Sigmoid colon (tissue), 7 donors: ENCODE data around the gene FOXJ1. TPM values are rescaled to one million over a fixed set of nuclear protein-coding genes. Genes with fewer than 3 reads are reported as not detected.

Source experiments
- DNase-seq: peaks from one replicate; pipeline ENCODE4 v3.0.0-alpha.2; 2019
- H3K27ac ChIP-seq, 4 donors: fragments of 200-600 bp; sonication (generic); one replicate each; pipeline ENCODE4 v1.5.1; 2016 to 2019; ENCODE audit warnings: mild to moderate bottlenecking in 1 of 4
- H3K27me3 ChIP-seq, 3 donors: fragments of 200-600 bp; sonication (generic); one replicate each; pipeline ENCODE4 v1.5.1; 2019; ENCODE audit warnings: mild to moderate bottlenecking in 1 of 3
- H3K36me3 ChIP-seq, 4 donors: fragments of 200-600 bp; sonication (generic); one replicate each; pipeline ENCODE4 v1.5.1; 2016 to 2019
- H3K4me1 ChIP-seq, 4 donors: fragments of 200-600 bp; sonication (generic); one replicate each; pipeline ENCODE4 v1.5.1; 2017 to 2019
- H3K4me3 ChIP-seq, 4 donors: fragments of 200-600 bp; sonication (generic); one replicate each; pipeline ENCODE4 v1.5.1; 2017 to 2019; ENCODE audit warnings: mild to moderate bottlenecking in 2 of 4, moderate library complexity in 1 of 4
- H3K9me3 ChIP-seq, 4 donors: fragments of 200-600 bp in 3 of 4; sonication (generic) in 3 of 4; one replicate each; pipeline versions ENCODE4 v1.5.1 to v1.6.1; 2013 to 2019
- CTCF ChIP-seq, 4 experiments: fragments of 450-650 bp in 3 of 4; fragments of 200-600 bp in 1 of 4; IDR thresholded peaks; one replicate each; pipeline ENCODE4 v1.5.1; 2016 to 2019; ENCODE audit warnings: antibody characterized with exemption in 4 of 4, mild to moderate bottlenecking in 3 of 4, moderate library complexity in 2 of 4
- EP300 ChIP-seq, 4 donors: sonication (generic); formaldehyde crosslinking; IDR thresholded peaks; one replicate each; pipeline ENCODE4 v1.6.1; 2017; ENCODE audit warnings: antibody characterized with exemption in 4 of 4
- POLR2A ChIP-seq, 2 donors: fragments of 450-650 bp; IDR thresholded peaks; one replicate each; pipeline ENCODE4 v1.6.1; 2016; ENCODE audit warnings: antibody characterized with exemption in 2 of 2, mild to moderate bottlenecking in 2 of 2, moderate library complexity in 2 of 2
- POLR2AphosphoS5 ChIP-seq, 4 donors: sonication (generic); formaldehyde crosslinking; IDR thresholded peaks; one replicate each; pipeline ENCODE4 v1.6.1; 2017; ENCODE audit warnings: antibody characterized with exemption in 4 of 4
- WGBS, 2 donors: extraction: QIAGEN DNeasy Blood & Tissue Kit; methylation state at CpG; one replicate each; pipeline ENCODE4 v1.1.7; 2013; 5-methylcytosine and 5-hydroxymethylcytosine counted together
- intact Hi-C: fragments of 100-400 bp; cut with DNase I; formaldehyde crosslinking; loops from one replicate; pipeline ENCODE4 v1.15.1; 2023
- polyA plus RNA-seq, 3 donors: library from polyadenylated mRNA; stranded (reverse); fragments of 200-250 nt; gene quantifications; one replicate each; pipeline ENCODE4 v1.2.3, GENCODE V29; 2013
- total RNA-seq, 4 donors: library from RNA; depleted of rRNA; stranded (reverse); fragments of >200 nt; gene quantifications; one replicate each; pipeline ENCODE4 v1.1.0, GENCODE V29; 2016
- donor health status: healthy with polysubstance abuse.
- donor health status: Bipolar disorder and iron deficiency.
- donor health status: healthy.

Gene FOXJ1
- total and polyA plus RNA-seq, 7 donors = 0.14 to 2.3 (median 0.42) TPM; not detected in 3

- no peak overlapping the region for H3K27ac ChIP-seq
- intact Hi-C loops = no loop called here
- DNase-seq = peak; percentile 60
- TF ChIP-seq EP300 (IDR thresholded peaks at IDR 0.05) (no peak), POLR2A (IDR thresholded peaks at IDR 0.05) (no peak), POLR2AphosphoS5 (IDR thresholded peaks at IDR 0.05) (no peak), CTCF (IDR thresholded peaks at IDR 0.05) (no peak)
- no peak overlapping the region for H3K4me3 ChIP-seq
- no peaks in the 10 kb centered on the region for H3K9me3 ChIP-seq
- peaks cover 25 to 71% (median 63%) of the 10 kb centered on the region in 3 donors for H3K27me3 ChIP-seq
- WGBS, 2 donors = 30 to 60% methylated on average over 21 of the region's 21 CpGs
- no peaks in the 10 kb centered on the region for H3K36me3 ChIP-seq
- peaks cover 0 to 2% (median 0%) of the 10 kb centered on the region in 4 donors for H3K4me1 ChIP-seq
These were observed 8.3 kb downstream of the FOXJ1 start for GRCh38 chr17:76132574-76133338.

GRCh38 chr17:76131692-76132573 lies 9.1 kb downstream of the FOXJ1 start:
- 67 to 78% methylated on average over 21 of the region's 21 CpGs for WGBS, 2 donors
- H3K9me3 ChIP-seq = no peaks in the 10 kb centered on the region
- intact Hi-C loops = no loop called here
- no peaks in the 10 kb centered on the region for H3K4me1 ChIP-seq
- H3K27me3 ChIP-seq = peaks cover 17 to 63% (median 55%) of the 10 kb centered on the region in 3 donors
- no peak overlapping the region for H3K27ac ChIP-seq
- no peak for DNase-seq
- no peaks in the 10 kb centered on the region for H3K36me3 ChIP-seq
- TF ChIP-seq POLR2AphosphoS5 (IDR thresholded peaks at IDR 0.05) (no peak), CTCF (IDR thresholded peaks at IDR 0.05) (no peak), POLR2A (IDR thresholded peaks at IDR 0.05) (no peak), EP300 (IDR thresholded peaks at IDR 0.05) (no peak)
- H3K4me3 ChIP-seq = no peak overlapping the region

- Histone ChIP-seq H3K36me3 (no peaks in the 10 kb centered on the region), H3K27me3 (peaks cover 12 to 55% (median 47%) of the 10 kb centered on the region in 3 donors), H3K9me3 (no peaks in the 10 kb centered on the region), H3K4me1 (no peaks in the 10 kb centered on the region), H3K27ac (no peak overlapping the region), H3K4me3 (no peak overlapping the region)
- intact Hi-C loops = no loop called here
- no peak for DNase-seq
- 83 to 88% methylated on average over 21 of the region's 21 CpGs for WGBS, 2 donors
- TF ChIP-seq EP300 (IDR thresholded peaks at IDR 0.05) (no peak), CTCF (IDR thresholded peaks at IDR 0.05) (no peak), POLR2A (IDR thresholded peaks at IDR 0.05) (no peak), POLR2AphosphoS5 (IDR thresholded peaks at IDR 0.05) (no peak)
These were observed 9.9 kb downstream of the FOXJ1 start for GRCh38 chr17:76131051-76131691.

DNA sequence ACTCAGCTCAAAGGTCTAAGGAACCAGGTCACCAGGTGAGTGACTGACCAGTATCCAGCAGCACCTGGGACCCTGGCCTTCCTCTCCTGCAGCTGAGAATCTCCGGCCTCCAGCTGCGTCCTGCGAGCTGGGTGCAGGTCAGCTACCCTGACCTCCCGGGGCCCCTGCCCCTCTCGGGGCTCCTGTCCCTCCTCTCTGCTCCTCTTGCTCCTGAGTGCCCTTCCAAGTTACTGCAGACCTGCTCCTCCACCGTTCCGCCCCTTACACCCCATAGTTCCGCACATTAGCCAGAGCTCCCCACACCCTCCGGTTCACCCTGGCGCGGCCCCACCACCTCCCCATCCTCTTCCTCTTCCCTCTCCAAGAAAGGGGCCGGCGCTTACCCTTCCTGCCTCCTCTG lies 10.6 kb downstream of the FOXJ1 start:
- no peak for DNase-seq
- WGBS, 2 donors = 60 to 87% methylated on average over 13 of the region's 13 CpGs
- no peaks in the 10 kb centered on the region for H3K4me1 ChIP-seq
- H3K4me3 ChIP-seq = no peak overlapping the region
- H3K36me3 ChIP-seq = no peaks in the 10 kb centered on the region
- intact Hi-C loops = no loop called here
- H3K27ac ChIP-seq = no peak overlapping the region
- no peaks in the 10 kb centered on the region for H3K9me3 ChIP-seq
- peaks cover 9 to 48% (median 40%) of the 10 kb centered on the region in 3 donors for H3K27me3 ChIP-seq
- no peak for TF ChIP-seq CTCF (IDR thresholded peaks at IDR 0.05)
- TF ChIP-seq EP300 (IDR thresholded peaks at IDR 0.05) = no peak
- TF ChIP-seq POLR2A (IDR thresholded peaks at IDR 0.05) = no peak
- no peak for TF ChIP-seq POLR2AphosphoS5 (IDR thresholded peaks at IDR 0.05)
